NCI-H1436 (cell line): Measurements from ENCODE around the gene FLT1.

Source experiments
- DNase-seq: peaks from one replicate; lab custom pipeline; 2025; lab: John Stamatoyannopoulos, UW

FLT1 gene

DNA sequence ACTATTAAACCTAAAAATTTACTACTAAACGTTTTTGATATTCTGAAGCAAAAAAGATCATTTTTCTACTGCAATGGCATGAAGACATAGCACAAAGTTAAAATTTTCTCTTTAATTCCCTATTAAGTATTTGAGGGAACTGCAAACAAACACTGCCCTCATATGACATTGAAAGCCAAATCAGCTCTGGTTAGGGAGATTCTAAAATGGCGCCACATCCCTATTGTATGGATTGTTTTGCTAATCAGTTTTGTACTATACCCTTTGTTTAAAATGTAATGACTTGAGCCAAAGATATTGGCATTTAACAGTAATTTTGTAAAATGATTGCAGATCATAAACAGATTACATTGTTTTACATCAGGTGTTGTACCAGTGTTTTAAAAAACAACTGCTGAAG lies 65.8 kb downstream of the FLT1 start:
- no peak for DNase-seq

GRCh38 chr13:28426381-28426780 lies 68.5 kb downstream of the FLT1 start:
- no peak for DNase-seq

GRCh38 chr13:28425793-28426192 lies 69.1 kb downstream of the FLT1 start:
- no peak for DNase-seq

- no peak for DNase-seq
Observed at GRCh38 chr13:28424541-28424940, 70.4 kb downstream of the FLT1 start.

- DNase-seq, result no peak
Observed at GRCh38 chr13:28423010-28423409, 71.9 kb downstream of the FLT1 start.

DNA sequence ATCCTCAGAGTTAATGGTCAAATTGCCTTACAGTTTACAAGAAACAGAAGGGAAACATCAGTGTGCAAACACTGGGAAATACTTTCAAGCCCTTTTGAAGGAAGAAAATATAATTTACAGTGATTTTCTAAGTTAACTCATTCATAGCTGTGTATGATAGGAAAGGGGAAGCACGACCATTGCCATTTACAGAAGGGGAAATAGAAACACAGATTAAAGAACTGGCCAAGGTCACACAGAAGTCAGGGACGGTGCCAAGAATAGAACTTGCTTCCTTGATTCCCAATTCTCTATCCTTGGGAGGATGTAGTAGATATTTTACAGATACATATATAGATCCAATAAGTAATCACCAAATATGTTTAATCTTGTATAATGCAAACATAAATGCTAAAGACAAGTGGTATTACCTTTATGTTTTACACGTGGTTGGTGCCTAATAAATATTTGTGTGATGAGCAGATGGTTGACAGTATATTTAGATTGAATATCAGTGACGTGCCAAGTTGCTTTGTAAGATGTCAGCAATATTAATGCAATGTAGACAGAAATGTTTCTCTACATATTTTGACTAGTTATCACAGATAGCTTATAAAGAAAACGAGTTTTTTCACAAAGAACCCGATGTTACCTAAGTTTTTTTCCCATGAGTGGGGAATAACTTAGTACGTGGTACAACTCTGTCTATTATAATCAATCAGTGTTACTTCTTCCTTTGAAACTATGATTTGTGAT lies 73.1 kb downstream of the FLT1 start:
- no peak for DNase-seq

- DNase-seq, result no peak
Observed at GRCh38 chr13:28420704-28421103, 74.2 kb downstream of the FLT1 start.

DNA sequence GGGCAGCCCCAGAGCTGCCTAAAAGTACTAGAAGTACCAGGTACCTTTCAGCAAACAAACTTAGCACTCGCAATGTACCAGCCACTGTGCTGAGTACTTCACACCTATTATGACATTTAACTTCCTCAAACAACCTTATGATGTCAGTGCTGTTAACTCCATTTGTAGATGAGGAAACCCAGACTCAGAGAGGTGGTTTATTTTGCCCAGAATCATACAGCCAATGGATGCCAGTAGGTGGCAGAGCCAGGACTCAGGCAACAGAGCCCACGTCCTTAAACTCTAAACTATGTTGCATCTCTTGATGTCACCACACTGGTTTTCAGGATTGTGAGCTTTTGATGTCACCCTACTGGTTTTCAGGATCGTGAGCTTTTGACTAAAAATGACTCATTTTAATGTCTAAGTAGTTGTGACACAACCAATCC lies 78.9 kb downstream of the FLT1 start:
- DNase-seq, result no peak

DNA sequence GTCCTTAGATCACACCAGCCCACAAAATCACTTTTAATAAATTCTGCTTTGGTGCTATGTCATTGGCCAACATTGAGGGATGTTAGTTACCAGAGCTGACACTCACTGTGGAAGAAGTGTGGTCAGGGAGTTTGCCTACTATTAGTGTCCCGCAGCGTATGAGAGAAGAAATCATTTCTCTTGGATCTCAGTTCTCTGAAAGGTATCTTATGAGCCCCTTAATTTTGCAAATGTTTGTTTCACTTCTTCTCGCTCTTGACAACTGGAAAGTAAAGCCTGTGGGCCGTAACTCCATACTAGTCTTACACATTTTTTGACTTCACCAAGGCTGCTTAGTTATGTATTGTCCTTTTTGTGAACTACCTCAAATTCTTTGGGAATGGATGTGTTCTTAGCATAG lies 80.9 kb downstream of the FLT1 start:
- DNase-seq, result no peak

DNA sequence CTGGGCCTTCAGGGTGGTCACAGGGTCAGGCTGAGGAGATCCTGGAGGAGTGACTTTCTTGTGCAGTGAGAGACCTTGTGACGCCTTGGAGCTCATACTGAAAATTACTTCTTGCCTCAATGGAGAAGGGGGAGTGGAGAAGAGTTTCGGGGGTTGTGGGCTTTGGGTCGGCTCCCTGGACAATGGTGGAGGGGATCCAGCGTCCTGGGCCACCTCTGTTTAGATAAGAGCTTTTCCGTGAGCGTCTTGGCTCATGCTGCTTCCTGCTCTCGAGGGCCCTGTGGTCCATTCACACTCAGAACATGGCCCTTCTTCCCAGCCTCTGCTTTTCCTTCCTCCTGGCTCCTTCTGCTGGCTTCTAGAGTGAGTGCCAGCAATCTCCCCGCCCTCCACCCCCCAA lies 81.9 kb downstream of the FLT1 start:
- no peak for DNase-seq

DNA sequence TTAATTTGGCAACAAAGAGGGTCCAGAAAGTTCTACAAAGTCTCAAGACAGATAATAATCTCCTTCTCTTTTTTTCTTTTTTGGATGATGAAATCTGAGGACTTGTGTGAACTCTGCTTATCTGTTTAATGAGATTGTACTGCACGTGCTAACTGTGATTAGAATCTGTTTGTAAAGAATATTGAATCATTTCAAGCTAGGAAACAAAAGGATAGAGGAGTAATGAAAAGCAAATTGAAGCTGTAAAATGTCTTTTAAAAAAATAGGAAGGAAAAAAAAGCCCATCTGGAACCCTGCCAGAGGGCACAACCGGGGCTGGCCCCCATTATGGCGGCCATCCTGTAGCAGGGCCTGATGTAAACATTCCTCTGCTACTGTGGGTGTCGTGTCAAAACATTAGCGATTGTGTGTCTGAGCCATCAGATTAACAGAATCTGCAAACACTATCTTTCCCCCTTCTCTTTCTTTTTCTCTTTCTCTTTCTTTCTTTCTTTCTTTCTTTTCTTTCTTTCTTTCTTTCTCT lies 83.0 kb downstream of the FLT1 start:
- no peak for DNase-seq

GRCh38 chr13:28410096-28410495 lies 84.8 kb downstream of the FLT1 start:
- DNase-seq, result no peak

- no peak for DNase-seq
Observed at GRCh38 chr13:28409648-28410047, 85.3 kb downstream of the FLT1 start.

- no peak for DNase-seq
Observed at GRCh38 chr13:28408863-28409262, 86.1 kb downstream of the FLT1 start.

GRCh38 chr13:28408235-28408848 lies 86.6 kb downstream of the FLT1 start:
- DNase-seq, result no peak

DNA sequence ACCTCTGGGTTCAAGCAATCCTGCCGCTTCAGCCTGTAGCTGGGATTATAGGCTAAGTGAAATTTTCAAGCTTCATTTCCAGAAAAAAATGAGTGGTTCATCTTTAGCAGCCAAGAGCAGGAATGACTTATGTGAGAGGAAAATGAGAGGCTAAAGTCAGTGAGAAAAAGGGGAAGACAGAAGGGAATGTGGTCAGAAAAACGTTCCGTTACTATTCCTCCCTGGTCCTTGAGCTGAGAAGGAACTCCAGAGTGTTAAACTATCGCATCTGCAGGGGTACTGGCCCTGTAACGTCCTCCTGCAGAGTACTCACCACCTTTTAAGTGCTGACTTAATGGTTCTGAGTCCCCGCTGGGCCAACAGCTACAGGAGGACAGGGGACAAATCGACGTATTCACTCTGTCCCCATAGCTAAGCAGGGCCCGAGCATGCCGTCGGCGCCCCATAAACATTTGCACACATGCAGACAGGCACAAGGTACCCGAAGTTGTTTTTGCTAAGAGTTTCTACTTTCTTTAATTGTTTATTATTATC lies 88.1 kb downstream of the FLT1 start:
- no peak for DNase-seq

DNA sequence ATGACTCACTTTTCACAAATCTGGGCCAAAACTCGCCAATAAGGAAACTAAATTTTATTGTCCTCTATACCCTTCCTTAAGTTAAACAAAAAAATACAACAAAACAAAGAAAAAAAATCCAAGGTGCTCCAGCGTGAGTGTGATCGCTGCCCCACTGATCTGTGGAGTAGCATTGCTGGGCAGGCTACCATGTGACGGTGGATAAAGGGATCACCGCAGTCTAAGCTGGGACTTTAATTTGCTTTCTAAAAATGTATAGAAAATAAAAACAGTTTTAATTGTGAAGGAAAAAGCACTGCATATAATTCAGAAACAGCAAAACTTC lies 92.9 kb downstream of the FLT1 start:
- no peak for DNase-seq

DNA sequence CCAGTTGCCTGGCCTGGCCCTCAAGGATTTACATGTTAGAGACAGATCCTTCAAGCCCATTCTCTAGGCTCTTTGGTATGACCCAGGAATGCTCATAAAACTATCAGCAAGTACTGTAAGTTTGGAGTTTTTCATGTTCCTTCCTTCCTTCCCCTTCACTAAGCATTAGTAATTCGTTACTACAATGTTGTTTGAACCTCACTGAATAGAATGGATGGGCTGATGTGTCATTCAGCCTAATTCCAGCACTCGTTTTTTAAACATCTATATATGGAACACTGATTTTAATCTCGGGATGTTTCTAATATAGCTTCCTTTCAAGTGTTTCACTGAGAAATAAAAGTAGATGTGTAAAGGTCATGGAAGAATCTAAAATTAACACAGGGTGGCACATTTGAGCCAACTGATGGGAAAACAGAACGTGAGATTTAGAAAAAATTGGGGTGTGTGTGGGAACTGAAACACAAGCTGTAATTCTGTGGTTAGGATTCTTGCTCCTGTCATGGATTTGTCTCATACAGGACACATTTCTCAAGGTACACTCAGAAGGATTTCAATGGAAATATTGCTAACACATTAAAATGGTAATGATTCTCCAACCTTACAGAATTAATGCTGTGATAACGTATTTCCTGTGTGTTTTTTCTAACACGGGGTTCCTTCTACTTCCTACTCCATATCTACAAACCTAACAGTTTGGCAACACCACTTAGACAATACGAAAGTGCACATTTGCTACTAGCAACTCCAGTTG lies 93.4 kb downstream of the FLT1 start:
- no peak for DNase-seq

- no peak for DNase-seq
Observed at GRCh38 chr13:28396053-28396452, 98.9 kb downstream of the FLT1 start.

- DNase-seq, result no peak
Observed at GRCh38 chr13:28394422-28394821, 100.5 kb downstream of the FLT1 start.

DNA sequence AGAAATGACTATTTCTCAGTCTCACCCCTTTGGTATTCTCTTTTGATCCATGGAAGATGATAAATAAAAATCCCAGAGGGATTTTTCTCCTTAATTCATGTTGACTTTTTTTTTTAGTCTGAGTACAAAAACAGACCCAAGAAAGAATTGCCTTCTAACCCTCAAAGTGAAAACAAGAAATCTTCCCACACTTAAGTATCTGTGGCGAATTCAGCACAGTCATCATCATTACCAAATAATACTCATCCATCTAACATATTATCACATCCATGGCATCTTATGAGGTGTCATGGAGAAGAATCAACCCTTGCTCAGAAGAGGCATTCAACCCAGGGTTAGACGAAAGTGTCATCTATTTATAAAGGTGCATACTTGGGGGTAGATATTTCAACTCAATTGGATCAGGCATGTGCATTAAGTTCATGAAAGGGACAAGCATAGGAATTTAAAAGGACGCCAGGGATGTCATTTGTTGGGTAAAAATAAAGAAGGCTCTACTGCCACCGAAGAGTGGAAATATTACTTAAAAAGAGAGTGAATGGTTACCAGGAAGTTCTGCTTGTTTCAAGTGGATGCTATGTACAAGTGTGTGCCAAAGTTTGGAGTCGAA lies 101.9 kb downstream of the FLT1 start:
- DNase-seq, result no peak

GRCh38 chr13:28392428-28392827 lies 102.5 kb downstream of the FLT1 start:
- no peak for DNase-seq
